Fibroblast of villous mesenchyme (primary cell): ENCODE data around the gene TMUB1. TPM values are rescaled to one million over a fixed set of nuclear protein-coding genes. Genes with fewer than 3 reads are reported as not detected.
A peak's percentile ranks its signal among the peaks of the same experiment; 100 is the strongest.

Experiments
- DNase-seq: peaks from one replicate; pipeline ENCODE4 v3.0.0-alpha.2; 2010; ENCODE audit warnings: low read depth
- H3K4me3 ChIP-seq: 2 replicates; pipeline ENCODE4 v1.5.1; 2011; ENCODE audit warnings: low read depth, mild to moderate bottlenecking, low read length
- CTCF ChIP-seq: IDR thresholded peaks from 2 replicates; pipeline ENCODE4 v1.5.1; 2012; ENCODE audit warnings: low read depth, mild to moderate bottlenecking, low read length; ENCODE audit not compliant: insufficient read depth
- total RNA-seq: library from RNA; depleted of rRNA; stranded (reverse); fragments of >200 nt; gene quantifications from 2 replicates; pipeline ENCODE4 v1.2.3, GENCODE V29; 2012

The TMUB1 gene
- total RNA-seq, 1 donor: 17.7 TPM

GRCh38 chr7:151094675-151095074, 11.4 kb upstream of the TMUB1 start:
- H3K4me3 ChIP-seq: no peak overlapping the region
- DNase-seq: peak; percentile 44
- no peak for TF ChIP-seq CTCF

- no peak for TF ChIP-seq CTCF
- DNase-seq: no peak
- H3K4me3 ChIP-seq: no peak overlapping the region
Observed at GRCh38 chr7:151093748-151094147, 10.5 kb upstream of the TMUB1 start.

- no peak overlapping the region for H3K4me3 ChIP-seq
- no peak for DNase-seq
- no peak for TF ChIP-seq CTCF
Observed at GRCh38 chr7:151091988-151092387, 8.7 kb upstream of the TMUB1 start.

GRCh38 chr7:151091431-151091830, 8.1 kb upstream of the TMUB1 start:
- TF ChIP-seq CTCF: peak; percentile 68
- no peak overlapping the region for H3K4me3 ChIP-seq
- DNase-seq: peak; percentile 34

- no peak overlapping the region for H3K4me3 ChIP-seq
- no peak for DNase-seq
- no peak for TF ChIP-seq CTCF
Observed at GRCh38 chr7:151091003-151091402, 7.7 kb upstream of the TMUB1 start.

GRCh38 chr7:151089893-151090730, 6.8 kb upstream of the TMUB1 start:
- H3K4me3 ChIP-seq: peak overlapping the region; percentile 83
- TF ChIP-seq CTCF: no peak
- peak; percentile 31 for DNase-seq
